ENCODE results near the gene DPP7. TPM values are rescaled to one million over a fixed set of nuclear protein-coding genes. Genes with fewer than 3 reads are reported as not detected.

The DPP7 gene
- total and polyA plus RNA-seq, 2 of the 8 experiments (the other 6 are each of a cell fraction or from before 2014, with no cell fraction given) = 21.2 to 26.8 TPM

DNA sequence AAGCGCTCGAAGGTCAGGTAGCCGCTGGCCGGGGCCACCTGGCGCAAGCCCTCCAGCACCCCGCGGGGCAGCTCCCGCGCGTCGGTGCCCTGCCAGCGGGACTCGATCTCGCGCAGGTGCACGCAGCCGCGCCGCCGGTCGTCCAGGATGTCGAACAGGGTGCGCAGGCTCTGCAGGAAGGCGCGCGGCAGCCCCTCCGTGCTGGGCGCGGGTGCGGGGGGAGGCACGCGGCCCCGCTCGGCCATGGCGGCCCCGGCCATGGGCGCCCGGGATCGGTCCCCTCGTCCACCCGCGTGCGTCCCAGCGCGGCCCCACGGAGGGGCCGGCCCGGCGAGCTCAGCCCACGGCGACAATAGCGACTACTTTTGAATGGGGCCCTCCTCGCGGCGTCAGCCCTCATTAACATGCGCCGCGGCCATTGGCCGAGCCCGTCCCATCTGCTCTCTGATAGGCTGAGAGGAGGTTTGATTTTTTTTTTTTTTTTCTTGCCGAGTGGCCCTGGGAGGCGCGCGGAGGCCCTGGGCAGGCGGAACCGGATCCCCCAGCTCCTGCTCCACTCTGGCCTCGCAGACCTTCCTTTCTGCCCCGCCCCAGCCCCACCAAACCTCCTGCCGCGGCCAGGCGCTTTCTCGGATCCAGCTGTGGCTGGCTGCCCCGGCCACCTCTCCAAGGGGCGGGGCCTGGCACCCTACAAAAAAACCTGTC, 44.2 kb downstream of the DPP7 start, which contains the start of gene SAPCD2 (continued):
- TF ChIP-seq TBP (IDR thresholded peaks at IDR 0.05; ENCODE audit: low read depth, low read length) = peak; percentile 35; the same call in 1 of the 2 replicates
- TF ChIP-seq RBBP5 (IDR thresholded peaks at IDR 0.05; ENCODE audit: borderline replicate concordance, low read depth, low read length) = peak; percentile 21; the same call in 1 of the 2 replicates
- TF ChIP-seq EP300 (IDR thresholded peaks at IDR 0.05; ENCODE audit: borderline replicate concordance in 1 of 2, low read depth in 2 of 2, low read length in 2 of 2) = 0 out of 3 replicates have a peak, but pooled peaks of 1 of the 2 experiments have one; percentile 18
- no peak for TF ChIP-seq SIN3A (conservative IDR thresholded peaks at IDR 0.05 in 1 of 2, IDR thresholded peaks at IDR 0.05 in 1 of 2; ENCODE audit: low read depth in 1 of 2, low read length in 2 of 2)
- TF ChIP-seq, protein P1, sequence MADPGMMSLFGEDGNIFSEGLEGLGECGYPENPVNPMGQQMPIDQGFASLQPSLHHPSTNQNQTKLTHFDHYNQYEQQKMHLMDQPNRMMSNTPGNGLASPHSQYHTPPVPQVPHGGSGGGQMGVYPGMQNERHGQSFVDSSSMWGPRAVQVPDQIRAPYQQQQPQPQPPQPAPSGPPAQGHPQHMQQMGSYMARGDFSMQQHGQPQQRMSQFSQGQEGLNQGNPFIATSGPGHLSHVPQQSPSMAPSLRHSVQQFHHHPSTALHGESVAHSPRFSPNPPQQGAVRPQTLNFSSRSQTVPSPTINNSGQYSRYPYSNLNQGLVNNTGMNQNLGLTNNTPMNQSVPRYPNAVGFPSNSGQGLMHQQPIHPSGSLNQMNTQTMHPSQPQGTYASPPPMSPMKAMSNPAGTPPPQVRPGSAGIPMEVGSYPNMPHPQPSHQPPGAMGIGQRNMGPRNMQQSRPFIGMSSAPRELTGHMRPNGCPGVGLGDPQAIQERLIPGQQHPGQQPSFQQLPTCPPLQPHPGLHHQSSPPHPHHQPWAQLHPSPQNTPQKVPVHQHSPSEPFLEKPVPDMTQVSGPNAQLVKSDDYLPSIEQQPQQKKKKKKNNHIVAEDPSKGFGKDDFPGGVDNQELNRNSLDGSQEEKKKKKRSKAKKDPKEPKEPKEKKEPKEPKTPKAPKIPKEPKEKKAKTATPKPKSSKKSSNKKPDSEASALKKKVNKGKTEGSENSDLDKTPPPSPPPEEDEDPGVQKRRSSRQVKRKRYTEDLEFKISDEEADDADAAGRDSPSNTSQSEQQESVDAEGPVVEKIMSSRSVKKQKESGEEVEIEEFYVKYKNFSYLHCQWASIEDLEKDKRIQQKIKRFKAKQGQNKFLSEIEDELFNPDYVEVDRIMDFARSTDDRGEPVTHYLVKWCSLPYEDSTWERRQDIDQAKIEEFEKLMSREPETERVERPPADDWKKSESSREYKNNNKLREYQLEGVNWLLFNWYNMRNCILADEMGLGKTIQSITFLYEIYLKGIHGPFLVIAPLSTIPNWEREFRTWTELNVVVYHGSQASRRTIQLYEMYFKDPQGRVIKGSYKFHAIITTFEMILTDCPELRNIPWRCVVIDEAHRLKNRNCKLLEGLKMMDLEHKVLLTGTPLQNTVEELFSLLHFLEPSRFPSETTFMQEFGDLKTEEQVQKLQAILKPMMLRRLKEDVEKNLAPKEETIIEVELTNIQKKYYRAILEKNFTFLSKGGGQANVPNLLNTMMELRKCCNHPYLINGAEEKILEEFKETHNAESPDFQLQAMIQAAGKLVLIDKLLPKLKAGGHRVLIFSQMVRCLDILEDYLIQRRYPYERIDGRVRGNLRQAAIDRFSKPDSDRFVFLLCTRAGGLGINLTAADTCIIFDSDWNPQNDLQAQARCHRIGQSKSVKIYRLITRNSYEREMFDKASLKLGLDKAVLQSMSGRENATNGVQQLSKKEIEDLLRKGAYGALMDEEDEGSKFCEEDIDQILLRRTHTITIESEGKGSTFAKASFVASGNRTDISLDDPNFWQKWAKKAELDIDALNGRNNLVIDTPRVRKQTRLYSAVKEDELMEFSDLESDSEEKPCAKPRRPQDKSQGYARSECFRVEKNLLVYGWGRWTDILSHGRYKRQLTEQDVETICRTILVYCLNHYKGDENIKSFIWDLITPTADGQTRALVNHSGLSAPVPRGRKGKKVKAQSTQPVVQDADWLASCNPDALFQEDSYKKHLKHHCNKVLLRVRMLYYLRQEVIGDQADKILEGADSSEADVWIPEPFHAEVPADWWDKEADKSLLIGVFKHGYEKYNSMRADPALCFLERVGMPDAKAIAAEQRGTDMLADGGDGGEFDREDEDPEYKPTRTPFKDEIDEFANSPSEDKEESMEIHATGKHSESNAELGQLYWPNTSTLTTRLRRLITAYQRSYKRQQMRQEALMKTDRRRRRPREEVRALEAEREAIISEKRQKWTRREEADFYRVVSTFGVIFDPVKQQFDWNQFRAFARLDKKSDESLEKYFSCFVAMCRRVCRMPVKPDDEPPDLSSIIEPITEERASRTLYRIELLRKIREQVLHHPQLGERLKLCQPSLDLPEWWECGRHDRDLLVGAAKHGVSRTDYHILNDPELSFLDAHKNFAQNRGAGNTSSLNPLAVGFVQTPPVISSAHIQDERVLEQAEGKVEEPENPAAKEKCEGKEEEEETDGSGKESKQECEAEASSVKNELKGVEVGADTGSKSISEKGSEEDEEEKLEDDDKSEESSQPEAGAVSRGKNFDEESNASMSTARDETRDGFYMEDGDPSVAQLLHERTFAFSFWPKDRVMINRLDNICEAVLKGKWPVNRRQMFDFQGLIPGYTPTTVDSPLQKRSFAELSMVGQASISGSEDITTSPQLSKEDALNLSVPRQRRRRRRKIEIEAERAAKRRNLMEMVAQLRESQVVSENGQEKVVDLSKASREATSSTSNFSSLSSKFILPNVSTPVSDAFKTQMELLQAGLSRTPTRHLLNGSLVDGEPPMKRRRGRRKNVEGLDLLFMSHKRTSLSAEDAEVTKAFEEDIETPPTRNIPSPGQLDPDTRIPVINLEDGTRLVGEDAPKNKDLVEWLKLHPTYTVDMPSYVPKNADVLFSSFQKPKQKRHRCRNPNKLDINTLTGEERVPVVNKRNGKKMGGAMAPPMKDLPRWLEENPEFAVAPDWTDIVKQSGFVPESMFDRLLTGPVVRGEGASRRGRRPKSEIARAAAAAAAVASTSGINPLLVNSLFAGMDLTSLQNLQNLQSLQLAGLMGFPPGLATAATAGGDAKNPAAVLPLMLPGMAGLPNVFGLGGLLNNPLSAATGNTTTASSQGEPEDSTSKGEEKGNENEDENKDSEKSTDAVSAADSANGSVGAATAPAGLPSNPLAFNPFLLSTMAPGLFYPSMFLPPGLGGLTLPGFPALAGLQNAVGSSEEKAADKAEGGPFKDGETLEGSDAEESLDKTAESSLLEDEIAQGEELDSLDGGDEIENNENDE (IDR thresholded peaks at IDR 0.05; ENCODE audit: insufficient replicate concordance, low read length) = no peak
- peak; percentile 85 for TF ChIP-seq KDM4A (IDR thresholded peaks at IDR 0.05; ENCODE audit: low read depth, low read length, severe bottlenecking)
- no peak for TF ChIP-seq ZNF274 (IDR thresholded peaks at IDR 0.05; ENCODE audit: borderline replicate concordance, extremely low read depth, low read length)
- TF ChIP-seq SRF (IDR thresholded peaks at IDR 0.05; ENCODE audit: low read depth, low read length) = no peak
- TF ChIP-seq SIX5 (IDR thresholded peaks at IDR 0.05; ENCODE audit: low read depth, low read length) = no peak
- TF ChIP-seq HDAC6 (IDR thresholded peaks at IDR 0.05; ENCODE audit: low read depth, low read length) = no peak
